ENCODE data around the gene PLAC8. TPM values are rescaled to one million over a fixed set of nuclear protein-coding genes. Genes with fewer than 3 reads are reported as not detected.
A peak's percentile ranks its signal among the peaks of the same experiment; 100 is the strongest.

Gene PLAC8
- total and polyA plus RNA-seq, 2 of the 13 experiments (the other 11 are each of a cell fraction or from before 2014, with no cell fraction given), result 3.0 to 174 TPM

- H3K4me3 ChIP-seq (replicated peaks in 1 of 3; ENCODE audit: insufficient read depth in 1 of 3, low read depth in 2 of 3, low read length in 3 of 3), result no peak overlapping the region; a peak in 1 of 6 replicates
- peaks cover 50% of the 10 kb centered on the region for H3K79me2 ChIP-seq (ENCODE audit: insufficient read depth, low read length)
- H2AFZ ChIP-seq (ENCODE audit: low read length), result no peak overlapping the region
- ChIA-PET CTCF (ENCODE audit: low intra/inter-chr PET ratio, low total read pairs) (no interaction called here), POLR2A (no interaction called here)
- WGBS (ENCODE audit: low lambda C conversion rate), result 91% methylated on average over 18 of the region's 18 CpGs
- H4K20me1 ChIP-seq (ENCODE audit: insufficient read depth, low read length), result peaks cover 3% of the 10 kb centered on the region; the same call in 1 of the 2 replicates
- peak overlapping the region; percentile 19; the same call in 1 of the 2 replicates for H3K4me2 ChIP-seq (ENCODE audit: low read depth, low read length)
- ATAC-seq, result peak; percentile 47
- peaks cover 34% of the 10 kb centered on the region for H3K4me1 ChIP-seq (ENCODE audit: insufficient read depth, low read length)
- H3K9me3 ChIP-seq (ENCODE audit: low read length), result no peaks in the 10 kb centered on the region
- no peaks in the 10 kb centered on the region for H3K27me3 ChIP-seq (ENCODE audit: control insufficient read depth in 1 of 2, insufficient read depth in 2 of 2, low read length in 2 of 2)
- BruUV-seq (replicated peaks), result no TSS peak
- H3K9ac ChIP-seq (ENCODE audit: insufficient read depth, low read depth, low read length), result no peak overlapping the region
- H3K27ac ChIP-seq (ENCODE audit: extremely low read length, insufficient read depth, low read length), result no peak overlapping the region
- in situ Hi-C loops (cut with HindIII; ENCODE audit: extremely low pct_ligation_motif_present, low pct_unique_long_range_greater_than_20kb) (no loop called here), intact Hi-C loops (cut with micrococcal nuclease; ENCODE audit: unreplicated experiment) (no loop called here)
- peak; percentile 2 for DNase-seq (ENCODE audit: low spot score)
- peaks cover 1 to 9% of the 10 kb centered on the region in 2 experiments; a peak in 4 of 5 replicates for H3K36me3 ChIP-seq (replicated peaks in 1 of 2; ENCODE audit: control insufficient read depth in 1 of 2, insufficient read depth in 2 of 2, low read length in 2 of 2)
- FAIRE-seq, result no peak
- TF ChIP-seq ZNF75D (CRISPR knock-in tag; IDR thresholded peaks at IDR 0.05; ENCODE audit: borderline replicate concordance) (no peak), ZNF543 (CRISPR knock-in tag; IDR thresholded peaks at IDR 0.05) (no peak), EED (CRISPR knock-in tag; IDR thresholded peaks at IDR 0.05) (no peak), ZNF331 (CRISPR knock-in tag; IDR thresholded peaks at IDR 0.05) (no peak), ARNTL (CRISPR knock-in tag; IDR thresholded peaks at IDR 0.05) (no peak), CTCF (CRISPR knock-in tag; IDR thresholded peaks at IDR 0.05) (peak; percentile 53), ZBTB10 (CRISPR knock-in tag; IDR thresholded peaks at IDR 0.05; ENCODE audit: borderline replicate concordance) (no peak), ZNF687 (CRISPR knock-in tag; IDR thresholded peaks at IDR 0.05) (peak; percentile 49), GABPA (IDR thresholded peaks at IDR 0.05; ENCODE audit: low read depth, low read length) (no peak), GABPA (CRISPR knock-in tag; IDR thresholded peaks at IDR 0.05; ENCODE audit: low read depth) (peak; percentile 44; the same call in 1 of the 2 replicates), XRCC5 (optimal IDR thresholded peaks at IDR 0.05; ENCODE audit: low read length) (no peak), DRAP1 (CRISPR knock-in tag; IDR thresholded peaks at IDR 0.05) (no peak), ZNF558 (CRISPR knock-in tag; IDR thresholded peaks at IDR 0.05; ENCODE audit: borderline replicate concordance) (no peak), TBP (CRISPR knock-in tag; IDR thresholded peaks at IDR 0.05) (no peak), PAF1 (CRISPR knock-in tag; IDR thresholded peaks at IDR 0.05) (no peak)
Measured at GRCh38 chr4:83110223-83110945, 4.1 kb downstream of the PLAC8 start.

Data from HepG2 (cell line).